ENCODE data around the gene SPG7.

SPG7 gene

GRCh38 chr16:89467382-89467781, 40.8 kb upstream of the SPG7 start:
- no peak for TF ChIP-seq NFIC (IDR thresholded peaks at IDR 0.05)
- no peak for TF ChIP-seq CEBPB (IDR thresholded peaks at IDR 0.05)
- no peak for TF ChIP-seq TAF1 (IDR thresholded peaks at IDR 0.05; ENCODE audit: low read depth)

GRCh38 chr16:89472711-89473075, 35.5 kb upstream of the SPG7 start:
- TF ChIP-seq TEAD4 (IDR thresholded peaks at IDR 0.05) (no peak), CREB1 (IDR thresholded peaks at IDR 0.05; ENCODE audit: low read depth) (no peak), CEBPB (IDR thresholded peaks at IDR 0.05) (no peak), ZBTB7A (IDR thresholded peaks at IDR 0.05; ENCODE audit: low read depth) (no peak), TAF1 (IDR thresholded peaks at IDR 0.05; ENCODE audit: low read depth) (no peak), MAX (IDR thresholded peaks at IDR 0.05) (no peak), NFIC (IDR thresholded peaks at IDR 0.05) (no peak), YY1 (IDR thresholded peaks at IDR 0.05; ENCODE audit: low read depth) (no peak), REST (IDR thresholded peaks at IDR 0.05; ENCODE audit: low read depth) (no peak), EP300 (IDR thresholded peaks at IDR 0.05; ENCODE audit: borderline replicate concordance) (no peak), RAD21 (IDR thresholded peaks at IDR 0.05; ENCODE audit: low read depth) (no peak)

GRCh38 chr16:89473136-89473712, 35.0 kb upstream of the SPG7 start:
- TF ChIP-seq TCF12 (IDR thresholded peaks at IDR 0.05; ENCODE audit: low read depth) (no peak), REST (IDR thresholded peaks at IDR 0.05; ENCODE audit: low read depth) (no peak), TEAD4 (IDR thresholded peaks at IDR 0.05) (no peak), FOXM1 (IDR thresholded peaks at IDR 0.05; ENCODE audit: borderline replicate concordance, low read depth) (no peak), RAD21 (IDR thresholded peaks at IDR 0.05; ENCODE audit: low read depth) (no peak), ZBTB7A (IDR thresholded peaks at IDR 0.05; ENCODE audit: low read depth) (no peak), NFIC (IDR thresholded peaks at IDR 0.05) (no peak), EP300 (IDR thresholded peaks at IDR 0.05; ENCODE audit: borderline replicate concordance) (no peak), USF1 (IDR thresholded peaks at IDR 0.05) (no peak)

GRCh38 chr16:89473791-89474414, 34.3 kb upstream of the SPG7 start:
- TF ChIP-seq NFIC (IDR thresholded peaks at IDR 0.05) = no peak
- TF ChIP-seq ZBTB7A (IDR thresholded peaks at IDR 0.05; ENCODE audit: low read depth) = no peak
- no peak for TF ChIP-seq TAF1 (IDR thresholded peaks at IDR 0.05; ENCODE audit: low read depth)
- TF ChIP-seq EP300 (IDR thresholded peaks at IDR 0.05; ENCODE audit: borderline replicate concordance) = no peak
- no peak for TF ChIP-seq USF1 (IDR thresholded peaks at IDR 0.05)
- TF ChIP-seq REST (IDR thresholded peaks at IDR 0.05; ENCODE audit: low read depth) = no peak
- TF ChIP-seq EGR1 (IDR thresholded peaks at IDR 0.05) = no peak
- no peak for TF ChIP-seq RAD21 (IDR thresholded peaks at IDR 0.05; ENCODE audit: low read depth)
- TF ChIP-seq CREB1 (IDR thresholded peaks at IDR 0.05; ENCODE audit: low read depth) = no peak
- TF ChIP-seq CEBPB (IDR thresholded peaks at IDR 0.05) = no peak
- no peak for TF ChIP-seq MAX (IDR thresholded peaks at IDR 0.05)
- TF ChIP-seq TEAD4 (IDR thresholded peaks at IDR 0.05) = no peak
- TF ChIP-seq FOXM1 (IDR thresholded peaks at IDR 0.05; ENCODE audit: borderline replicate concordance, low read depth) = no peak

- TF ChIP-seq MAX (IDR thresholded peaks at IDR 0.05) (no peak), TAF1 (IDR thresholded peaks at IDR 0.05; ENCODE audit: low read depth) (0 out of 2 replicates have a peak, but pooled peaks have one; percentile 18)
Measured at GRCh38 chr16:89475144-89475543, 33.1 kb upstream of the SPG7 start.

Data from Ishikawa (cell line).